GM21515 (cell line): Measurements from ENCODE around the gene SPTLC1.
"Not testable (repeated sequence)": the region's sequence is repeated elsewhere in the genome, so short reads cannot be mapped to it uniquely, and the experiment has no call there.

ENCODE experiments used
- ATAC-seq: cut with Tn5 transposase; IDR thresholded peaks from one replicate; pipeline ENCODE4 v1.9.1; 2021; ENCODE audit not compliant: unreplicated experiment

The SPTLC1 gene

GRCh38 chr9:92115071-92115858 lies at the start of gene SPTLC1:
SPTLC1 (minus strand) TSS chr9:92115413; CDS start chr9:92115370, 43 bp downstream.
- ATAC-seq, result peak; percentile 98

GRCh38 chr9:92164975-92165374 lies 49.8 kb upstream of the SPTLC1 start:
- no peak for ATAC-seq

GRCh38 chr9:92164490-92164889 lies 49.3 kb upstream of the SPTLC1 start:
- ATAC-seq, result no peak

- ATAC-seq, result no peak
Measured at GRCh38 chr9:92163276-92163675, 48.1 kb upstream of the SPTLC1 start.

GRCh38 chr9:92160786-92161185 lies 45.6 kb upstream of the SPTLC1 start:
- no peak for ATAC-seq

GRCh38 chr9:92159058-92159457 lies 43.8 kb upstream of the SPTLC1 start:
- no peak for ATAC-seq

GRCh38 chr9:92158097-92158601 lies 42.9 kb upstream of the SPTLC1 start:
- no peak for ATAC-seq

GRCh38 chr9:92155736-92156135 lies 40.5 kb upstream of the SPTLC1 start:
- ATAC-seq, result not testable (repeated sequence)

- no peak for ATAC-seq
Measured at GRCh38 chr9:92155221-92155620, 40.0 kb upstream of the SPTLC1 start.

GRCh38 chr9:92153466-92154415 lies 38.5 kb upstream of the SPTLC1 start:
- not testable (repeated sequence) for ATAC-seq

- no peak for ATAC-seq
Measured at GRCh38 chr9:92151691-92152393, 36.6 kb upstream of the SPTLC1 start.

GRCh38 chr9:92150501-92151470 lies 35.6 kb upstream of the SPTLC1 start:
- ATAC-seq, result not testable (repeated sequence)

- no peak for ATAC-seq
Measured at GRCh38 chr9:92147852-92148180, 32.6 kb upstream of the SPTLC1 start.

- ATAC-seq, result no peak
Measured at GRCh38 chr9:92147030-92147851, 32.0 kb upstream of the SPTLC1 start.

GRCh38 chr9:92146610-92147009 lies 31.4 kb upstream of the SPTLC1 start:
- no peak for ATAC-seq

- ATAC-seq, result not testable (repeated sequence)
Measured at GRCh38 chr9:92145784-92146183, 30.6 kb upstream of the SPTLC1 start.

GRCh38 chr9:92142329-92142728 lies 27.1 kb upstream of the SPTLC1 start:
- ATAC-seq, result no peak

GRCh38 chr9:92141144-92142129 lies 26.2 kb upstream of the SPTLC1 start:
- ATAC-seq, result no peak
